Activated T-helper 1 cell treated with anti-CD3 and anti-CD28 coated beads, Interleukin-12 subunit alpha, Interleukin-12 subunit beta, Interleukin-2, Interleukin-4 antibody, amounts not matched to agents 30 ng/mL and 10 ng/mL and 1 ng/mL, durations not matched to agents 14 hours and 24 hours and 36 hours (primary cell): Measurements from ENCODE around the gene C5orf22. TPM values are rescaled to one million over a fixed set of nuclear protein-coding genes. Genes with fewer than 3 reads are reported as not detected.
"Not testable (repeated sequence)": the region's sequence is repeated elsewhere in the genome, so short reads cannot be mapped to it uniquely, and the experiment has no call there.

ENCODE experiments used
- DNase-seq: peaks from one replicate; pipeline ENCODE4 v3.0.0; 2021; ENCODE audit warnings: low spot score
- H3K27ac Mint-ChIP-seq: one replicate; pipeline ENCODE4 v1.8.0; 2021; ENCODE audit warnings: mild to moderate bottlenecking, mixed read lengths
- H3K27me3 Mint-ChIP-seq: one replicate; pipeline ENCODE4 v1.8.0; 2022; ENCODE audit warnings: mild to moderate bottlenecking, moderate library complexity, mixed read lengths; ENCODE audit not compliant: insufficient read depth
- H3K36me3 Mint-ChIP-seq: one replicate; pipeline ENCODE4 v1.8.0; 2021; ENCODE audit warnings: low read depth, mixed read lengths
- H3K4me1 Mint-ChIP-seq: one replicate; pipeline ENCODE4 v1.8.0; 2021; ENCODE audit warnings: low read depth, mixed read lengths
- H3K4me3 Mint-ChIP-seq: one replicate; pipeline ENCODE4 v1.8.0; 2021; ENCODE audit warnings: mild to moderate bottlenecking, moderate library complexity, mixed read lengths
- H3K9me3 Mint-ChIP-seq: one replicate; pipeline ENCODE4 v1.8.0; 2021; ENCODE audit warnings: mixed read lengths
- intact Hi-C: fragments of 100-400 bp; cut with micrococcal nuclease; formaldehyde crosslinking; loops from one replicate; pipeline ENCODE4 v1.15.1; 2024
- total RNA-seq: library from RNA; stranded (reverse); gene quantifications from 2 replicates; pipeline ENCODE4 v1.2.3, GENCODE V29; 2022

Gene C5orf22
- total RNA-seq, 1 donor from 2014 or later, result 30.1 TPM

DNA sequence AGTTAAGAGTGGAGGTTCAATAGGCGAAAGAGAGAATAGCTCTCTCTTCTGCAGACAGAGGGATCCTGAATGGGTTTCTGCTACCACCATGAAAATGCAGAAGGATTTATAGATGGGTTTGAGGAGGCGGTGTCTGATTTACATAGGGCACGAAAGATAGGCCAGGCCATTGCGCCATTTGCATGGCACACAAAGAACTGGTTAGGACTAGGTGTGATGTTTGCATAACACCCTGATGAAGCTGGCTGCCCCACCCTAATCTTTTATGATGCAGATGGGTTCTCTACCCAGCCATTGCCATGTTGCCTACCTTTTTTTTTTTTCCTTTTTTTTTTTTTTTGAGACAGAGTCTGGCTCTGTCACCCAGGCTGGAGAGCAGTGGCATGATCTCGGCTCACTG is 55.4 kb downstream of the C5orf22 start:
- no peaks in the 10 kb centered on the region for H3K9me3 Mint-ChIP-seq
- peaks cover 7% of the 10 kb centered on the region for H3K27me3 Mint-ChIP-seq
- DNase-seq, result no peak
- no peaks in the 10 kb centered on the region for H3K36me3 Mint-ChIP-seq
- no peak overlapping the region for H3K27ac Mint-ChIP-seq
- no peak overlapping the region for H3K4me3 Mint-ChIP-seq
- intact Hi-C loops, result no loop called here
- H3K4me1 Mint-ChIP-seq, result no peaks in the 10 kb centered on the region

DNA sequence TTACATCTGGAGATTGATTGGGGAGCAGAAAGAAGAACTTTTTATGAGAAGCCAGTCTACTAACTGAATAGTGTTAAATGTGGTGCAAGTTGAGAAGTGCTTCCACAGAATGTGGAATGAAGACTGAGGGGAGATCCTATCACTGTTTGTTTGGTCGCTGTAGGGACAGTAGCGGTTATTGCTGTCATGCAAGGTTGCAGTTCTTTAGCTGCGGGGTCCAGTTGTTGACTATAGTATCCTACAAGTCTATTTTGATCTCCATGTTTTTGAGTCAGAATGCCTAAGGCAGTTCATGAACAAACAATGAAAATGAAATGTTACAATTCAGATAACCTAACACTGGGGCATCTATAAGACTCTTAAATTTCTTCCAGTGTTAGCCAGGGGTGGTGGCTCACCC is 61.6 kb downstream of the C5orf22 start:
- intact Hi-C loops, result no loop called here
- no peak overlapping the region for H3K27ac Mint-ChIP-seq
- H3K4me1 Mint-ChIP-seq, result no peaks in the 10 kb centered on the region
- H3K36me3 Mint-ChIP-seq, result no peaks in the 10 kb centered on the region
- peaks cover 7% of the 10 kb centered on the region for H3K27me3 Mint-ChIP-seq
- H3K4me3 Mint-ChIP-seq, result no peak overlapping the region
- H3K9me3 Mint-ChIP-seq, result no peaks in the 10 kb centered on the region
- no peak for DNase-seq

DNA sequence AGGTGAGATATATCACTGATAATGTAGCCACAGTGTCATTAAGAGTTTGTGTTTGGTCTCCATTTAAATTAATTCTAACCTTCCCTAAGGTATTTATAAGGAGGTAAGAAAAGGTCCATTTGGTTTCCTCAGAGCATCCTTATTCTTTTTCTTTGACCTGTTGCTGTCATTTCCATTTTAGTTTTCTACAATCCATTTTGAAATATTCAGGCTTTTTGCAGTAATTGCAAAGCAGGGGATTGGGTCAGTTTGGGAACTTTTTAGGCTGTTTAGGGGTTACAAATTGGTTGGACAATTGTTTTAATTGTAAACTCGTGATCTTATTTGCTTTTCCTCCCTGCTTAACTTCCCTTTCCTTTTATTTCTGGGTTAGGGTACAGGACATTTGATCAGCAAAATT is 64.3 kb downstream of the C5orf22 start:
- Mint-ChIP-seq H3K27ac (no peak overlapping the region), H3K27me3 (peaks cover 7% of the 10 kb centered on the region)

GRCh38 chr5:31598640-31599611 is 66.8 kb downstream of the C5orf22 start:
- Mint-ChIP-seq H3K4me3 (no peak overlapping the region), H3K27ac (no peak overlapping the region), H3K9me3 (no peaks in the 10 kb centered on the region), H3K4me1 (no peaks in the 10 kb centered on the region), H3K36me3 (no peaks in the 10 kb centered on the region), H3K27me3 (peaks cover 7% of the 10 kb centered on the region)
- DNase-seq, result no peak
- intact Hi-C loops, result no loop called here

More for the DNA sequence above, 64.3 kb downstream of the C5orf22 start:
- H3K4me3 Mint-ChIP-seq, result no peak overlapping the region
- no peaks in the 10 kb centered on the region for H3K36me3 Mint-ChIP-seq
- intact Hi-C loops, result no loop called here
- no peak for DNase-seq
- no peaks in the 10 kb centered on the region for H3K4me1 Mint-ChIP-seq
- no peaks in the 10 kb centered on the region for H3K9me3 Mint-ChIP-seq

GRCh38 chr5:31602305-31602704 is 70.2 kb downstream of the C5orf22 start:
- intact Hi-C loops, H3K27me3 Mint-ChIP-seq, H3K9me3 Mint-ChIP-seq: not testable (repeated sequence)

DNA sequence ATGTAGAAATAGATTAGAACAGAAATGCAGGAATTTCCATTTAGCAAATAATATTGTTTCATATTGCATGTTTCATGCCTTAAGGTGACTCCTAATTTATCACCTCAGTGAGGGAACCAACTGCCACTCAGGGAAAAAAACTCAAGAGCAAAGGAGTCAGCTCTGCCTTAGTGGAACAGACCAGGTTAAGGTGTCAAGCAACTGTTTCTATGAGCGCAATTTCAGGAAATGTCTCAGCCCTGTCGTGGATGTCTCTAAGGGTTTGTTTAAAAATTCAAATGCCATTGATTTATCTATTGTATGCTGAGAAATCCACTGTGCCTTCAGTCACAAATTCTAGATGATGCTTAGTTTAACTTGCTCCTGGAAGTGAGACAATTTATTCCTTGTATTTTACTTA is 72.1 kb downstream of the C5orf22 start:
- no peaks in the 10 kb centered on the region for H3K36me3 Mint-ChIP-seq
- no peak overlapping the region for H3K27ac Mint-ChIP-seq
- H3K27me3 Mint-ChIP-seq, result peaks cover 4% of the 10 kb centered on the region
- no peak overlapping the region for H3K4me3 Mint-ChIP-seq
- no peaks in the 10 kb centered on the region for H3K9me3 Mint-ChIP-seq
- no peaks in the 10 kb centered on the region for H3K4me1 Mint-ChIP-seq
- no peak for DNase-seq
- intact Hi-C loops, result no loop called here

More at GRCh38 chr5:31602305-31602704, 70.2 kb downstream of the C5orf22 start:
- H3K27ac Mint-ChIP-seq, H3K36me3 Mint-ChIP-seq, DNase-seq, H3K4me3 Mint-ChIP-seq, H3K4me1 Mint-ChIP-seq: not testable (repeated sequence)

- Mint-ChIP-seq H3K4me3 (no peak overlapping the region), H3K4me1 (no peaks in the 10 kb centered on the region)
- no peak for DNase-seq
Observed at GRCh38 chr5:31604644-31605043, 72.5 kb downstream of the C5orf22 start.

More at GRCh38 chr5:31604644-31605043, 72.5 kb downstream of the C5orf22 start:
- Mint-ChIP-seq H3K36me3 (no peaks in the 10 kb centered on the region), H3K9me3 (no peaks in the 10 kb centered on the region), H3K27me3 (peaks cover 4% of the 10 kb centered on the region), H3K27ac (no peak overlapping the region)
- intact Hi-C loops, result no loop called here

Other genes starting within 250 kb of the C5orf22 start
- 74.0 and 87.6 TPM in 2 replicates for gene DROSHA, start 208 bp upstream of the C5orf22 start, total RNA-seq
- not detected in 2 replicates for gene PDZD2, start 106.8 kb downstream of the C5orf22 start, total RNA-seq